ENCODE measurements around the gene VASH1.

VASH1 gene

DNA sequence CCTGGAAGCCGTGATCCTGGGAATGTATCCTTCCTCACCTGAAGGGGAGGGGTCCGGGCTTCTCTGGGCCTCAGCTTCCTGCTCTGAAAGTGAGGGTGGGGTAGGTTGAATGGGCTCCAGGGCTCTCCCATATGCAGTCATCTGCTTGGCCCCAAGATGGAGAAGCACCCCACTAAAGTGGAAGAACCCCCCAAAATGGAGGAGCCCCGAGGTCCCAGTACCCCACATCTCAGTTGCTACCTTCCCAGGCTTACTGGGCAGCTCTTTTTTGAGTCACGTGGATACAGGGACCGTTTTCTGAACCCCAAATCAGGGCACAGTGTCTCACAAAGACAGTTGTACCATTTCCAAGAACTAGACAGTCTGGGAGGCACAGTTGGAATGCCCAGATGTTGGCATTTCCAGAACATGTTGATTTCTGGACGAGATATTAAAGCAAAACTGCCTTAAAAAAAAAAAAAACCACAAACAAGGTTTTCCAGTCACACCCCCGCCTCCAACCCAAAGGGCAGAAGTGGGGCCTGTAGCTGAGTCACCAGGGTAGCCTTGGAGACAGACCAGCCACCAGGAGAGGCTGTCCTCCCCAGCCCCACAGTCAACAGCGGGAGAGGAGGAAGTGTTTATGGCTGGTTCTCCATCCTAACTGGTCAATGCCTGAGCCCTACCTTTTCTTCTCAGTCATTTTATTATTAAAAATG, 12.1 kb downstream of the VASH1 start:
- DNase-seq = no peak

DNA sequence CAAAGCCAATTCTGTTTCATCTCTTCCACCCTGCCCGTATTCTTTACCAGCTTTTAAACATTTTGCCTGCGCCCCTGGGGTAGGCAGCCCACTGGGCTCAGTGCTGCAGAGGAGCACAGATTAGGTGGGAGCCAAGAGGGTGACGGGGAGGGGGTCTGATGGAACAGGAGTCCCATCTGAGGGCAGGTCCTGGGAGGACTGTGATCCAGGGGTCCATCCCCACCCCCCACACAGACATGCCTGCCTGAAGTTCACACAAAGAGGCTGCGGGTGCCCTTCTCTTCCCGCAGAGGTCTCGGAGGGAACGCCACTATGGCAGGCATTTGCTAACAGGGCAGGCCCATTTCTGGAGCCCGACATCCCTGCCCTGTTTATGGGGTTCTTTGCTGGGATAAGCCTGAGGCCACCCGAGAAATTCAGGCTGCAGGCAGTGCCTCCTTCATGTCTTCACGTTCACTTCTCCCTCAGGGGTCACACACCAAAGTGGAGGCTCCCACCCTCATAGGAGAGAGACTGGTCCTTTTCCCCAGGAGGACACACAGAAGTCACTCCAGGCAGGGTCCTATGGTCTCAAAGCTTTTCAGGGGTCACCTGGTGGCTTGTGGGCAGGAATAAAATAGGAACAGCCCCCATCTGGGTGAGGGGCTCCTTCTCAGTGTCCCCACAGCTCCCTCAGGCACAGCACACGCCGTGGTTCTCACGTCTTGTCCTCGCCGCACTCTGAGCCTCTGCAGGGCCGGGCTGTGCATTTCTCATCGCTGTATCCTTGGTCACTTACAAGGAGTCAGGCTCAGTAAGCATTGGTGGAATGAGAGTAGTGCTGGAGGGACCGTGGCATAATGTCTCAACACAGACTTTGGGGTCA, 12.9 kb downstream of the VASH1 start:
- no peak for DNase-seq

DNA sequence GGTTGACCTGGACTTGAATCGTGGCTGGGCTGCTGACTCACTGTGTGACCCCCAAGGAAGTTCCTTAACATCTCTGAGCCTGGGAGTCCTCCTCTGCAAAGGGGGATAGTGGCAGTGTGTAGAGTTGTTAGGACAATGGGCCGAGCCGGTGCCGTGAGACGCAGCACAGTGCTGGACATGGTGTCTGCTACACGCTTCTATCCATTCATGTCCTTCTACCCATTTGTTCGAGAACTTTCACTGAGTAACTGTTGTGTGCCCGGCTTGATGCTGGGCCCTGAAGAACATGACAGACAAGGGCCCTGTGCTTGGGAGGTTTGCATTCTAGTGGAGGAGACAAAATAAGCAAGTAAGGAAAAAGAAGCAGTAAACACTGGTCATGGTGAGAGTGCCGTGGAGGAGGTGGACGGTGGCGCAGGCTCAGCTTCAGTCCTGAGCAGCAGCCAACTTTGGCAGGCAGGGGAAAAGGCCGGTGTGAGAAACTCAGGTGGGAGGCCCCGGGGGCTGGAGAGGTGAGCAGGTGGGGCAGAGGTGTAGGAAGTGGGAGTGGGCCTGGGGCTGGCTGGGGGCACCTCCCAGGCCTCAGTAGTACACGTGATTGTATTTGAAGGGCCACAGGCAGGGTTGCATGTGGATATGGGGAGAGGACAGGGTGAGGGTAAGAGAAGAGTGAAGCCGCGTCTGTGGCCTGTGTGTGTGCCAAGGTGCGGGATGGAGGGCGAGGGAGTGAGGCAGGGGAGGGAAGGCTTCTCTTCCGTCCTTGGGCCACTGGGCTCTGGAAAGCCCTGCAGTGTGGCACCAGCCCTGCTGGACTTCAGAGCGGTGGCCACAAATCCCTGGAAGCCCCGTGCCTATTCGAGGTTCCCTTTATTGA, 13.8 kb downstream of the VASH1 start:
- no peak for DNase-seq

DNA sequence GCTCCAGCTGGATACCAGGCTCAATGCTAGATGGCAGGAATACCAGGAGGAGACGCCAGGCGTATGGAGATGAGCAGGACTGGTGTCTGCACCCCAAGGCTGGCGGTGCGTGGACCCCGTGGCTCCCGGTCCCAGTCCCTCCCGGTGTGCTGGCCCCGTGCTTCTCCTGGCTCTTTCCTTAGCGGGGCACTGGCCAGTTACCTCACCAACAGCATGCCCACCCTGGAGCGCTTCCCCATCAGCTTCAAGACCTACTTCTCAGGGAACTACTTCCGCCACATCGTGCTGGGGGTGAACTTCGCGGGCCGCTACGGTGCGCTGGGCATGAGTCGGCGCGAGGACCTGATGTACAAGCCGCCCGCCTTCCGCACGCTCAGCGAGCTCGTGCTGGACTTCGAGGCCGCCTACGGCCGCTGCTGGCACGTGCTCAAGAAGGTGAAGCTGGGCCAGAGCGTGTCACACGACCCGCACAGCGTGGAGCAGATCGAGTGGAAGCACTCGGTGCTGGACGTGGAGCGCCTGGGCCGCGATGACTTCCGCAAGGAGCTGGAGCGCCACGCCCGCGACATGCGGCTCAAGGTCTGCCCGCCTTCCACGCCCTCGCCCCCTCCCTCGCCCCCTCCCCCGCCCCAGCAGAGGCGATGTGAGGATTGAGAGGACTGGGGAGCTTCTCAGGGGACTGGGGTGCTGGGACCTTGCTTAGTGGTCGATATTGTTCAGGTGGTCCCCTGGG, 14.6 kb downstream of the VASH1 start:
- DNase-seq = no peak

DNA sequence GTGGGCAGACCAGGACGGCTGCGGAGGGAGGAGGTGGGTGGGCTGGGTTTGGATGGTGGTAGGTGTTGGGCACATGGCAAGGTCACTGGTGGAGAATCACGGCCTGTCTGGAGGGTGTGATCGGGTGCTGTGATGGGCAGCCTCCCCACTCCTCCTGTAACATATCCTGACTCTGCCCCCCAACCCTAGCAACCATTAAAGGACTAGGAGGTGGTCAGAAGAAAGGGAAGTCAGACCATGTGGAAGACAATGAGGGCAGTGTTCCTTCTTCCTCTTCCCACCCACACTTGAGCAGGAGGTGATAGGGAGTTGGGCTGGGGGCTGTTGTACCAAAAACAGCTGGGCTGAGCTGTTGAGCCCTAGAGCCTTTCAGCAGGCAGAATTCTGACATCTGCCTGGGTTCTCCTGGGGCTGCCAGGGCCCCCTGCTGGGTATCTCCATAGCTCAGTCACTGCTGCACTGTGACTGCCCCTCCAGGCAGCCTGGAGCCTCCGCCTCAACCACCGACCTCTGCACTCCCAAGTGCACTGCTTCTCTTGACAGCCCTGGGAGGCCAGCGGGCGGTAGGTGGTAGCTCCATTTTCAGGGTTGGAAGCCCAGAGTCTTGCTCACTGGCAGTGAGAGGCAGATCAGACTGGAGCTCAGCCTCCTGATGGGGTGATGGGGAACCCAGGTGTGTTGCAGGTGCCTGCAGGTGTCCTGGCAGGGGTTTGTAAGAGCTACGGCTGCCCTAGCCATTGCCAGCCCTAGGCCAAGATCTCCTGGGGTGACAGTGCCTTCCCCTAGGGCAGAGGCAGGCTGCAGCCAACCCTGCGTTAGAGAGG, 15.4 kb downstream of the VASH1 start:
- DNase-seq = peak; percentile 63

DNA sequence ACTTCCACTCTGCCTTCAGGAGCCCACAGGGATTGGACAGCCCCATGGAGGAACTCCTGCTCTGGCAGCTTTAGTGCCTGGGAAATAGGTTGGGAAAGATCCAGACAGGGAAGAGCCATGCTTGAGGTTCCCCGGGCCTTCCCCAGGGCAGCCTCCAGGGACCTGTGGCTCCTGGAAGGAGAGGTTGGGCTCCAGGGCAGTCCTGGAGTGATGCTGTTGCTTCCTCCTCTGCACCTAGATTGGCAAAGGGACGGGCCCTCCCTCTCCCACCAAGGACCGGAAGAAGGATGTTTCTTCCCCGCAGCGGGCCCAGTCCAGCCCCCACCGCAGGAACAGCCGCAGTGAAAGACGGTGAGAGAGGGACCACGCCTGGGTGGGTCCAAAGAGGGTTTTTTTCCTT, 16.5 kb downstream of the VASH1 start:
- DNase-seq = no peak

DNA sequence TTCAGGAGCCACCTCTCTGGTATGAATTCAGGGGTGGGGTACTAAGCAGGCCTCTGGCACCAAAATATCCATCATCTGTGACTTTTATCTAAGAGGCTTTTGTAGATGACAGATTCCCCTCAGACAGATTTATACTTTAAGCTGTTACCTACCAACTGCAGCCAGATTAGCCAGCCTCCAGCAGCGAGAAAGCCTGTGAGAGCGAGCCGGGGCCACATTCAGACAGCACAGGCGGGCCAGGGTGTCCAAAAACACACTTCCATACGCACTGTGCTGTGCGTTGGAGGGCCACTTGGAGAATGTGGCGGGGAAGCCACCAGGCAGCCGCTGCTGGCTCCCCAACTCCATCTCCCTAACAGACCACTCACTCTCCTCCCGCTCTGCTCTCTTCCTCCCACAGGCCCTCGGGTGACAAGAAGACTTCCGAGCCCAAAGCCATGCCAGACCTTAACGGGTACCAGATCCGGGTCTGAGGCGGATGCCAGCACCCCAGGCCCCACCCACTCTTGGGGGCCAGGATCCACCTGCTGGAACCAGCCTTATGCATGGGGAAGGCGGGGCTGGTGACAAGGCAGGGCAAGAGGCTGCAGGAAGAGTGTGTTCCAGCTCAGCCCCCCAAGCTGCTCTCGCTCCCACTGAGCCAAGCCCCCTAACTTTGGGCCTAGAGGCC, 17.4 kb downstream of the VASH1 start:
- DNase-seq = no peak

DNA sequence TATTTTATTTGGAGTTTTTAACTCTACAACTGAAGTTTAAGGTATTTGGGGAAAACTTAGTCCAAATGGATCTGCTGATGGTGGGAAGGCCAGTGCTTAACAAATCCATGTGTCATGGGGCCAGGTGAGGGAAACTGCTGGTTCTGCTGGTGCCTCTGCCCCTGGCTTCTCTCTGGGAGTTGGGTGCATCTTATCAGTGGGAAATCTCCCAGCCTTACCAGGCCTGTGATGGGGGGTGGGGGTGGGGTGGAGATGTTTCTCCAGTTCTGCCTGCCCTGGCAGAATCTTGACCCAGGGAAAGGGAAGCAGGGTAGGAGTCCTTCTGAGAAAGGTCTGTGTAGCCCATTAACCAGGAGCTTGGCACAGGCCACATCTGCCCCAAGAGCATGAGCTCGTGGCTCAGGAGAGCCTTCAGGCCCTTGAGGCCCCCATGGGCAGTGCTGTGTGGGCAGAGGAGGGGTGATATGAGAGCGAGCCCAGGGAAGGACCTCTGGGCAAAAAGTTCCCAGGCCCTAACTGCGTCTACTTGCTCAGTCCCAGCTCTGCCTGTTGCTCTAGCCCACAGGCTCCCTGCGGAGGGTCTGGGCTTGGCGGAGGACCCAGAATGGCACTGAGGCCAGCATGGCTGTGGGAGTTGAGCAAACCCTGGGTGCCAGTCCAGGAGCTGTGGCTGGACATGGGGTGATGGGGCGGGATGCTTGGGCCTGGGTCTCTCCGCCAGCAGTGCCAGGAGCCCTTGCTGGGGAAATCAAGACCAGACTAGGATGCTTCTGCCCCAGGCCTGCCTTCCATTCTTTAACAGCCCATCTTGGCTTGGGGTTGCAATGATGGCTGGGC, 18.2 kb downstream of the VASH1 start:
- no peak for DNase-seq

DNA sequence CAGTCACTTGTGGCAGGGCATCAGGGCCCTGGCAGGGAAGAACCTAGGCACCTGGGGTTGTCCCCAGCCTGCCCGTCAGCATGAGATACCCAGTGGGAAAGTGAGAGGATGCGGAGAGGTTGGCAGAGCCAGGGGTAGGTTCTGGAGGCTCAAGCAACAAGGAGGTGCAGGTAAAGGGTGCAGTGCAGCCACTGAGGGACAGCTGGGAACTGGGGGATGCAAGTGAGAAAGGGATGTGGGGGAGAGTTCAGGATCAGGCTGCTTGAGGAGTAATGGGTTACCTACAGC, 18.7 kb downstream of the VASH1 start:
- no peak for DNase-seq

DNA sequence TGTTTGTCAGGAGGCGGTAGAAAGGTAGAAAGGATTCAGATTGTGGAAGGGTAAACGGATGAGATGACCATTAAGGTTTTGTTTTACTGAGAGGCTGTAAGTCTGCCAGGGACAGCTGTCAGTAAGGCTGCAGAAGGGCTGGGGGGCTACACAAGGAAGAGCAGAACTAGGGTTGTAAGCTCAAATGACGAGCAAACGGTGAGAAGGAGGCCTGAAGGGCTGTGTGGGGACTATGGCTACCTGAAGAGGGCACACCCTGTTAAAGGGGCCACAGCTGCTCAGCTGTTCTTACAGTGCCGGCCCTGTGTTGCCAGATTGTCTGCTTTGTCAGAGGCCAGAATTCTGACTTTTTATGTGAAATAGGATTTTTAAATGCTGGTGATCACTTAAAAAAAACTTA, 19.1 kb downstream of the VASH1 start:
- DNase-seq = no peak

DNA sequence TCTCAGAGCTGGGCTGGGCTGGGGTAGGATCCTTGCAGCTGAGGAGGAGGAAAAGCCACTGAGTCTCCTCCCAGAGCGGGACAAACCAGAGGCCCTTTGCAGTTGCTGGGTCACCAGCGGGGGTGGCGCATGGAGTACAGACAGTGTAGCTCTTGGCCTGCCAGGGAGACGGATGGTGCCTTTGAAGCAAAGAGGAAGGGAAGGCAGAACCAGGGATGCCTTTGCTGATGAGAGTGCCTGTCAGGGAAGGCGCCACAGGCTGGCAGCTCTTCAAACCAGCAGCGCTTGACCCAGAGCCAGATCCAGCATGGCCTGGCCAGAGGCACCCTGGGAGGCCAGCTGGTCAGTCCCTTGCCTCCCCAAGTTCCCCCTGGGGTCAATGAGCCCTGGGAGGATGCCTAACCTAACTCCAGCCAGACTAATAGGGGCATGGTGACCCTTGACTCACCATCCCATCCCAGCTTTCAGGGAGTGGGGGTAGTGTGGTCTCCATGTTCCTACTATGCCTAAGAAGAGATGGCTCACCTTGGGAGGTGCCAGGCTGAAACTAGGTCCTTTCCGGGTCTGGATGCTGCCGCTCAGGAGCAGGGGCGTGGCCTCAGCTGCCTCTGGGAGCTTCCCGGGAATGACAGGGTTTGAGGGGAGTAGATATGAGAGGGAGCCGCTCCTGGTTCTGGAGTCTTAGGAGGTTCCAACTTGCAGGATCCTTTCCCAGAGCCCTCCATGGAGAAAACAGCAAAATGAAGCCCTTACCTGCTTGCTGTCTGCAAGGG, 19.8 kb downstream of the VASH1 start:
- DNase-seq = no peak

DNA sequence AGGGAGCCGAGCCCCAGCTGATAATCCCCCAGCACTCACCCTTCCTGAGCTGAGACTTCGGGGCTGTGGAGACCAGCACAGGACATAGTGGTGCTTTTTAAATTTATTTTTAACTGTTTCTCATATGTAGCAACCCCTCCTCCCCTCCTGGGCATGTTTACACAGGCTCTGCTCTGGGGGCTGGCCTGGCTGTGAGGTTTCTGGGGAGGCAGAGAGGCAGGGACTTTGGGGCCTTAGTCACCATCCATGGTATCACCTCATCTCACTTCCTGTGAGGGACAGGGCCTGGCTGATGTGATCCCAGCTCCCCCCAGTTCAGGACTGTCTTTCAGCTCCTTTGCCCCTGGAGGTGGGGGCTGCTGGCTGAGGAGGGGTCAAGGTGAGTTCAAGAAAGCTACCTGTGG, 20.4 kb downstream of the VASH1 start:
- no peak for DNase-seq

DNA sequence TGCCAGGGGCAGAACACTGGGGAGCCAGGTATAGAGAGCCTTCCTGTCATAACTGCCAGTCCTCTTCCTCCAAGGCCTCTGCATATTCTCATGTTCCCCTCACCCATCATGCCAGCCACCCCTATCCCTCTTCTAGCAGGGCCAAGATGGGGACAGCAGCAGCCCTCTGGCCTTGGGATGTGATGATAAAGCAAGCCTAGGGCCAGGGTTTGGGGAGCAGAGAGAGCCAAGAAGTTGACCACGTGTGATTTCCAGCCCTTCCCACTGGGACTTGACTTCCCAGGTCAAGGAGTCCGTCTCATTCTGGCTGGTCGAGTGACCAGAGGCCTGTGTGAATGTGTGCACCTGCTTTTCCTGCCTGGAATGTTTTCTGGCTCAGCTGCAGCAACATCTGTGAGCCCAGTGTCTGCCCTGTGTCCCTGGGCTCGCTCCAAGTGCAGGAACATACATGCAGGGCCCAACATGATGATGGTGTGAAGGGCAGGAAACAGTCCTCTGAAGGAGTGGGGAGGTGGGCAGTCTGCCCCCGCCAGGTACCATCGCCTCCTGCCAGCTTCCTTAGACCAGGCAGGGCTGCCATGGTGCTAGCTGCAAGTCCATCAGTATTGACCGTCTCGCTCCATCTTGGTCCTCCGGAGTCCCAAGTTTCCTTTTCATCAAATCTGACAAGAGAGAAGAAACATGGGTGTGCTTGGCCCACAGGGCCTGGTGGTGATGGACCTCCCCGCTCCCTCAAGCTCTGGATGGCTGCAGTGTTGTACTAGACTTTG, 21.0 kb downstream of the VASH1 start:
- no peak for DNase-seq

DNA sequence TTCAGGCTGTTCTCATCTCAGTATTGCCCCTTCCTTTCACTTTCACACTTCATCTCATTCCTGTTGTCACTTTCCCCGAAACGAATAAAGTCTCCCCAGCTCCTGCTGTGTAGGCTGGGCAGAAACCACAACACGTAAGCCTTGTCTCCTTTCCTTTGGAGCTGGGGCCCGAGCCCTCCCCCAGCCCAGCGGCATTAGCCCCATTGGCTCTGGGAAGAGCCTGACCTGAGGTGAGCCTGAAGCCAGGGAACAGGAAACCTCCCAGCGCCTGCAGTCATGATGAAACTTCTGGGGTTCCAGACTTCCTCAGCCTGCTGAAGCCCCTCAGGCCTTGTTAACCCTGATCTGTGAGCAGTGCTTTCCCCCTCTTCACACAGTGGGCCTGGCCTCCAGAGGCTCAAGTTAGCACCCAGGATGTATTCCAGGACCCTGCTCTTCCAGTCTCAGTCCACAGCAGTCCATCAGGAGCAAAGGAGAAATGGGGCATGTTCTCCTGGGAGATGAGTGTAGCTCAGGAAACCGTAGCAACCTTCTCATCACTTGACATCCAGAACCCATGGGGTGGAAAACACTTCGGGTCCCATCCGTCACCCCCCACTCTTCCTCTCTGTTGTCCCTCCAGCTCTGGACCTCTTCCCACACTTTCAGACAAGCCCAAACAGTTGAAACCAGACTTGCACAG, 21.8 kb downstream of the VASH1 start:
- no peak for DNase-seq

DNA sequence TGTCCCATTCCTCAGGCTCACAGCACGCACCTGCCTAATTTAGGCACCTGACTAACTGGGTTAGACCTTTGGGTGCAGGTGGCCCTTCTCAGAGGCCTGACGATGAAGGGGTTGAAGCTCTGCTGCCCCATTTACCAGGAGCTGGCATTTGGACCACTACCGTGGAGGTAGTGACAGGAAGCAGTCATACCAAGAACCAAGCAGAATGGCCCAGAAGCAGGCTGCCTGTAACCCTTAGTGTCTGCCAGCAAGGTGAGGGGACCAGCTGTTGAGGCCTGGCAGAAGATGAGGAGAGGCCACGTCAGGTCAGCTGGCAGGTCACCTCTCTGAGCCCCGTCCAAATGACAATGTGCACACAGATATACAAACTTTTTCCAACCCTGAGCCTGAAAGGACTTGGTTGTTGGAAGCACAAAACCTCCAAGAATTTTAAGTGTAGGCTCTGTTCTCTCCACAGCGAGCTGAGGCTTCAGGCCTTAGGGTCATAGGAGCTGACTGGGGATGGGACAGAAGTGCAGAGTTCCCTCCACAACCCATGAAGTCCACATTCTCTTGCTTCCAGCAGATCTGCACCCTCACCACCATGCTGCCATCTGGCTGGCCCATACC, 23.1 kb downstream of the VASH1 start:
- no peak for DNase-seq

DNA sequence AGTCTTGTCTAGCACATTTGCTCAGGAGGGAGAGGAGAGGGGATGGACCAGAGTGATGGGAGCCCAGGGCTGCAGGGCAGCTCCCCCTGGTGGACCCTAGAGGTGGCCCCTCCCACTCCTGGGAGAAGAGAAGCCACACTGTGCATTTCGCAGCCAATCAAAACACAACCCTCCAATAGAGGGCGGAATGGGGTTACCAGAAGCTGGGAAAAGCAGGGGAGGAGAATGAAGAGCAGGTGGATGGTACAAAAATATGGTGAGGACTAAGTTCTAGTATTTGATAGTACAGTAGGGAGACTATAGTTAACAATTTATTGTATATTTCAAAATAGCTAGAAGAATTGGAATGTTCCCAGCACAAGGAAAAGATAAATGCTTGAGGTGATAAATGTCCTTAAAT, 23.6 kb downstream of the VASH1 start:
- peak; percentile 99 for DNase-seq

DNA sequence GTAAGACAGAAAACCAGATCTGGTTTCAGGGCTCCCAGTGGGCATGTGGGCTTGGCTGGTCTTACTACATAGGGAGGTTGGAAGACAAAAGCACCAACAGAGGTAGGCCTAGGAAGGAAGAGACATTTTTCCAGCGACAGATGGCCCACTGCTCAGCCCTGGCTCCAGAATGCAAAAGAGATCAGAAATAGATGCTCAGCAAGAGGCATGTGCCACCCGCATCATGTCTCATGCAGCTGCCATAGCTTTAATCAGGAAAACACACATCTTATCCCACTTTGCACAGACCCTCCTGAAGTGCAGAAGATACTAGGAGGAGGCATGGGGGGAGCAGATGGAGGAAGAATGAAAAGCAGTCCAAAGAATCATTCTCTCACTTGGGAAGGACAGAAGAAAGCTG, 25.3 kb downstream of the VASH1 start:
- peak; percentile 88 for DNase-seq

DNA sequence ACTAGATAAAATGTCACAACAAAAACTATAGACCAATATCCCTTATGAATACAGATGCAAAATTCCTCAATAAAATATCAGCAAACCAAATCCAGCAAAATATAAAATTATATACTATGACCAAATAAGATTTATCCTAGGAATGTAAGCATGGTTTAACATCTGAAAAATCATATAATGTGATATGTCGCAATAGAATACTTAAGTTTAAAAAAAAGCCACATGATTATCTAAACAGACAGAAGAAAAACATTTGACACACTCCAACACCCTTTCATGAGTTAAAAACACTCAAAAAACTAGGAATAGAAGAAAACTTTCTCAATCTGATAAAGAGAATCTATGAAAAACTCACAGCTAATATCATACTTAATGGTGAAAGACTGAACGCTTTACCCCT, 31.2 kb downstream of the VASH1 start:
- no peak for DNase-seq

All from NCI-H1694 (cell line).